ENCODE results near the gene MUC5B.

DNA sequence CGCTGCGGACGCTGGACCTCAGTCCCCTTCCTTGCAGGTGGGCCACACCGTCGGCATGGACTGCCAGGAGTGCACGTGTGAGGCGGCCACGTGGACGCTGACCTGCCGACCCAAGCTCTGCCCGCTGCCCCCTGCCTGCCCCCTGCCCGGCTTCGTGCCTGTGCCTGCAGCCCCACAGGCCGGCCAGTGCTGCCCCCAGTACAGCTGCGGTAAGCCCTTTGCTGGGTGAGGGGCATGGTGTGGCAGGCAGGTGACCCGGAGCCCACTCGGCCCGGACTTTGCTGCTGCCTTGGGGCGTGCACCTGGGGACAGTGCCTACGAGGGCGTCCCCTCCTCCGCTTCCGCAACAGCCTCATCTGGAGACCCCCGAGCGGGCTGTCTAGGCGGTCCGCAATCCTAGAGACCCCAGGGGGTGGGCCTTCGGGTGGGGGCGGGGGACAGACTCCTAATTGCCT lies 25.4 kb upstream of the MUC5B start:
- TF ChIP-seq, protein P1, sequence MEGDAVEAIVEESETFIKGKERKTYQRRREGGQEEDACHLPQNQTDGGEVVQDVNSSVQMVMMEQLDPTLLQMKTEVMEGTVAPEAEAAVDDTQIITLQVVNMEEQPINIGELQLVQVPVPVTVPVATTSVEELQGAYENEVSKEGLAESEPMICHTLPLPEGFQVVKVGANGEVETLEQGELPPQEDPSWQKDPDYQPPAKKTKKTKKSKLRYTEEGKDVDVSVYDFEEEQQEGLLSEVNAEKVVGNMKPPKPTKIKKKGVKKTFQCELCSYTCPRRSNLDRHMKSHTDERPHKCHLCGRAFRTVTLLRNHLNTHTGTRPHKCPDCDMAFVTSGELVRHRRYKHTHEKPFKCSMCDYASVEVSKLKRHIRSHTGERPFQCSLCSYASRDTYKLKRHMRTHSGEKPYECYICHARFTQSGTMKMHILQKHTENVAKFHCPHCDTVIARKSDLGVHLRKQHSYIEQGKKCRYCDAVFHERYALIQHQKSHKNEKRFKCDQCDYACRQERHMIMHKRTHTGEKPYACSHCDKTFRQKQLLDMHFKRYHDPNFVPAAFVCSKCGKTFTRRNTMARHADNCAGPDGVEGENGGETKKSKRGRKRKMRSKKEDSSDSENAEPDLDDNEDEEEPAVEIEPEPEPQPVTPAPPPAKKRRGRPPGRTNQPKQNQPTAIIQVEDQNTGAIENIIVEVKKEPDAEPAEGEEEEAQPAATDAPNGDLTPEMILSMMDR (IDR thresholded peaks at IDR 0.05), result no peak
- TF ChIP-seq POLR2A (IDR thresholded peaks at IDR 0.05), result no peak

All from ovary (tissue), 3 donors.